Measurements from ENCODE around the gene EHD1.

EHD1 gene

GRCh38 chr11:64871492-64871891, 6.9 kb downstream of the EHD1 start:
- no peak for DNase-seq

GRCh38 chr11:64870893-64871466, 7.4 kb downstream of the EHD1 start:
- DNase-seq = no peak

GRCh38 chr11:64870176-64870892, 8.1 kb downstream of the EHD1 start:
- no peak for DNase-seq

GRCh38 chr11:64869571-64870175, 8.7 kb downstream of the EHD1 start:
- peak; percentile 30 for DNase-seq

- peak; percentile 44 for DNase-seq
Measured at GRCh38 chr11:64868904-64869570, 9.4 kb downstream of the EHD1 start.

- DNase-seq = no peak
Measured at GRCh38 chr11:64867748-64868462, 10.5 kb downstream of the EHD1 start.

GRCh38 chr11:64866173-64866491, 12.3 kb downstream of the EHD1 start:
- DNase-seq = no peak

- no peak for DNase-seq
Measured at GRCh38 chr11:64865286-64866172, 12.9 kb downstream of the EHD1 start.

DNA sequence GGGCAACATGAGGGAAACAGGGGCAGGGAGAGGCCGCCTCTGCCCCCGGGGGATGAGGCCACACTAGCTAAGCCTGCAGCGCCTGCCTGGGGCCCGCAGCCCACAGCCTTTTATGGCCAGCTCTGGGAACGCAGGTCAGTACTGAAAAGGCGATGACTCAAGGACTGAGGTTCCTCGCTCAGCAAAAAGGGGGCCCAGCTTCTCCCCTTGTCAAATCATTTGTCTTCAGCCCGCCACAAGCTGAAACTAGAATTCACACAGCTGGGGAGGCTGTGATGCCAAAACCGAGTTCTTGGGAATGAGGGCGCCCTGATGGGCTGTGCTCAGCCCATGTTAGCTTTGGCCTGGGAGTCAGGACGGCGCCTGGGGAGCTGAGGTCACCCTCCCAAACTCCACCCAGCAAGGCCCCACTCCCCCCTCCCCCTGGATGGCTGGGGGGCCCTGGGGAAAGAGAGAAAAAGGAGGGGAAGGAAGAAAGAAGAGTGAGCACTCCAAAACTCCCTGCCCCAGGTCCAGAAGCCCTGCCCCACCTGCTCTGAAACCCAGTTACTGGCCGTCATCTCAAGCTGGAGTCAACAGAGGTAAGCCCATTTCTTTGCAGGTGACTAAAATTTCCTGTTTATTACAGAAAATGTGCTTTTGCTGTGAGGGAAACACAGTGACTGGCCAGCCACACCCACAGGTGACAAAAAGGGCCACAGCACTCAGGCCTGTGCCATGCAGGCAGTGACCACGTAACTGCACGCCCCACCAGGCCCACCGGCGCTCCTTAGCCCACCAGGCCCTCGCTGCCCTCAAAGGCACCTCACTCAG, 13.7 kb downstream of the EHD1 start:
- peak; percentile 43 for DNase-seq

- DNase-seq = no peak
Measured at GRCh38 chr11:64864135-64864472, 14.3 kb downstream of the EHD1 start.

GRCh38 chr11:64863391-64864060, 14.9 kb downstream of the EHD1 start:
- DNase-seq = no peak

- DNase-seq = no peak
Measured at GRCh38 chr11:64862987-64863390, 15.4 kb downstream of the EHD1 start.

- DNase-seq = no peak
Measured at GRCh38 chr11:64861227-64861975, 17.0 kb downstream of the EHD1 start.

DNA sequence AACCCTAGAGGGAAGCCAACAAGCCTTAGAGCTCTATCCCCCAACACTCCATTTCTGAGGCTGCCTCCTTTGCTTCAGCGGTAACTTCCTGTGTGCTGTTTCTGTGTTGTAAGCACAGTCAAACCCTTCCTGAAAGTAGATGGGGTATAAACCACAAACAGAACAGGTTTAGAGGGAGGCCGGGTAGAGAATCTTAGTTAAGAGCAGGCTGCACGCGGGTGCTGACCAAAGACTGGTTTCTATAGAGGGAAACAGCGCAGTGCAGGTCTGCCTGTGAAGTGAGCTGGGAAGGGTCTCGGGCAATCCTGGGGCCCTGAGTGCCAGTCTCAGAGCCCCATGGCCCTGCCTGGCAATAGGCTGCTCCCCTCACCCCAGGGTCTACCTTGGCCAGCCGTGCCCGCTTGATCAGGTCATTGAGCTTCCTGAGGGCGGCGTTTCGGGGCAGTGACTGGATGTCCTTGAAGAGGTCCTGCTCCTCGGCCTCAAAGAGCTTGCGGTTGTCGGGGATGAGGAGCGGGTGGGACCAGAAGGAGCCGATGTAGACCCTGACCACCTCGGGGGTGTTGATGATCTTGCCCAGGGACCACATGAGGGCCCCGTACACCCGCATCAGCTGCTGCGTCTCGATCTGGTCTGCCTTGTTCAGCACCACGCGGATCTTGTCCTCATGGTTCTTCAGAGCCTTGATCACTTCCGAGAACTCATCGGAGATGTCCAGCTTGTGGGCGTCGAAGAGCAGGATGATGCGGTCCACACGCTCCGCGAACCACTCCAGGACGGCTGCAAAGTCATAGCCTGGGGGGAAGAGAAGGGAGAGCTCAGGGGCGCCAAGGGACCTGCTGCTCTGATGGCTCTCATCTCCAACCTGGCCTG, 18.6 kb downstream of the EHD1 start:
- DNase-seq = peak; percentile 58

- DNase-seq = peak; percentile 72
Measured at GRCh38 chr11:64858467-64859263, 19.8 kb downstream of the EHD1 start.

- no peak for DNase-seq
Measured at GRCh38 chr11:64857485-64857884, 20.9 kb downstream of the EHD1 start.

- no peak for DNase-seq
Measured at GRCh38 chr11:64856382-64857227, 21.8 kb downstream of the EHD1 start.
